Epithelial cell of esophagus (primary cell): ENCODE data around the gene KCTD17.

Experiments used
- DNase-seq: peaks from one replicate; pipeline ENCODE4 v3.0.0; 2010; ENCODE audit warnings: low read depth
- H3K4me3 ChIP-seq: 2 replicates; pipeline ENCODE4 v1.5.1; 2011; ENCODE audit warnings: mild to moderate bottlenecking, low read length, control low read depth
- TF ChIP-seq, protein P1 (sequence below): IDR thresholded peaks from 2 replicates; pipeline ENCODE4 v1.5.1; 2011; ENCODE audit warnings: low read depth, mild to moderate bottlenecking, low read length, control low read depth, inconsistent platforms; ENCODE audit not compliant: insufficient read depth; ENCODE audit errors: missing control alignments

KCTD17 gene

GRCh38 chr22:37014835-37015586 is 36.5 kb upstream of the KCTD17 start:
- DNase-seq: no peak
- no peak overlapping the region for H3K4me3 ChIP-seq
- TF ChIP-seq, protein P1, sequence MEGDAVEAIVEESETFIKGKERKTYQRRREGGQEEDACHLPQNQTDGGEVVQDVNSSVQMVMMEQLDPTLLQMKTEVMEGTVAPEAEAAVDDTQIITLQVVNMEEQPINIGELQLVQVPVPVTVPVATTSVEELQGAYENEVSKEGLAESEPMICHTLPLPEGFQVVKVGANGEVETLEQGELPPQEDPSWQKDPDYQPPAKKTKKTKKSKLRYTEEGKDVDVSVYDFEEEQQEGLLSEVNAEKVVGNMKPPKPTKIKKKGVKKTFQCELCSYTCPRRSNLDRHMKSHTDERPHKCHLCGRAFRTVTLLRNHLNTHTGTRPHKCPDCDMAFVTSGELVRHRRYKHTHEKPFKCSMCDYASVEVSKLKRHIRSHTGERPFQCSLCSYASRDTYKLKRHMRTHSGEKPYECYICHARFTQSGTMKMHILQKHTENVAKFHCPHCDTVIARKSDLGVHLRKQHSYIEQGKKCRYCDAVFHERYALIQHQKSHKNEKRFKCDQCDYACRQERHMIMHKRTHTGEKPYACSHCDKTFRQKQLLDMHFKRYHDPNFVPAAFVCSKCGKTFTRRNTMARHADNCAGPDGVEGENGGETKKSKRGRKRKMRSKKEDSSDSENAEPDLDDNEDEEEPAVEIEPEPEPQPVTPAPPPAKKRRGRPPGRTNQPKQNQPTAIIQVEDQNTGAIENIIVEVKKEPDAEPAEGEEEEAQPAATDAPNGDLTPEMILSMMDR: no peak

DNA sequence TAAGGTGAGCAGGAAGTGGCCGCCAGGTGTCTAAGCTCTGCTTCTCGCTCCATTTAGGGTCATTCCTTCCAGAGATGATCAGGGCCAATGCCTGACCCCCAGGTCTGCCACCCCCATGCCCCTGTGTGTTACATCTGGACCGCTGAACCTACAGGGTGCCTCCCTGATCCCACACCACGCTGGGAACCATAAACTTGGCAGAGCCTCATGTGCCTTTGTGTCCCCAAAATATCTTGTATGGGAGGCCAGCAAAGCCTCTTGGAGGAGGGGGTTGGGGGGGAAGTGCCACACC is 36.0 kb upstream of the KCTD17 start:
- no peak for DNase-seq
- TF ChIP-seq, protein P1: no peak

GRCh38 chr22:37016134-37016910 is 35.2 kb upstream of the KCTD17 start:
- TF ChIP-seq, protein P1: no peak
- no peak overlapping the region for H3K4me3 ChIP-seq
- no peak for DNase-seq

More for the DNA sequence above, 36.0 kb upstream of the KCTD17 start:
- no peak overlapping the region for H3K4me3 ChIP-seq

DNA sequence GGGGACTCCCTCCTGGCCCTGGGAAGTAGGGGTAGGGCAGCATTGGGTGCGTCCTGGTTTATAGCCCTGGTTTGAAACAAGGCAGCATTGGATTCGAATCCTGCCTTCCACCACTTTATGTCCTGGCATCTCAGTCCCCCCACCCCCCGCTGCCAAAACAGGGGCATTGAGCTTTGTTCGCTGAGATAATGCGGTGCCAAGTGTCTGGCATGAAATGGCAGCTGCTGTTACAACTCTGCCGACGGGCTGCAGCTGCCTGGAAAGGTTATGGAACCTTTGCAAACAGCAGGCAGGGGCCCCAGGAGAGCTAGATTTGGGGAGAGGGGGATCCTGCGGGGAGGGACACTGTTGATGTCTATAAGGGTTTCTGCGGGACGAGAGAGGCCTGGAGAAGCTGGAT is 34.2 kb upstream of the KCTD17 start:
- no peak for DNase-seq
- H3K4me3 ChIP-seq: no peak overlapping the region
- TF ChIP-seq, protein P1: no peak

- DNase-seq: no peak
- TF ChIP-seq, protein P1: no peak
- peak overlapping the region; percentile 66 for H3K4me3 ChIP-seq
Observed at GRCh38 chr22:37018086-37018814, 33.3 kb upstream of the KCTD17 start.

DNA sequence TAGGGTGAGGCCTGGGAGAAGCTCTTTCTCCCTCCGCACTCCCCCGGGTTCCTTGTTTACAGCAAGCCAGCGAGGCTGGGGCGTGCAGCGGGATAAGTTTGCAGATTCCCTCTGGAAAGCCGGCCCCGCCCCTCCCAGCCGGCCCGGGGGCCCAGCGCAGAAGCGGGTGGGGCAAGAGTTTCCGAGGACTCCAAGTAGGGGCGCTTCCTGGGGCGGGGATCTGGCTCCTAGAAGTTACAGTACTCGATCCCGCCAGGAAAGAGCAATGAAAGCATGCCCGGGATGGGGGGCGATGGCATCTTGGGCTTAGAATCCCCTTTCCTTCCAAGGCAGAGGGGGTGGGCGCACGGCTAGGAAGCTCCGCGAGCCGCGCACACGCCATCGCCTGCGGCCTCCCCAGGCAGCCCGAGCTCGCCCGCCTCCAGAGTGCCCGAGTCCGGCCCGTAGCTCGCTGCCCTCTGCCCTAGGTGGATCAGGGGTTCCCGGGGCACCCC is 32.7 kb upstream of the KCTD17 start:
- H3K4me3 ChIP-seq: peak overlapping the region; percentile 66
- DNase-seq: peak; percentile 52
- TF ChIP-seq, protein P1: no peak
